Dedifferentiated amniotic fluid mesenchymal stem cell (primary cell): ENCODE measurements around the gene VPS39.

ENCODE experiments used
- DNase-seq: peaks from one replicate; pipeline ENCODE4 v3.0.0-alpha.2; 2016; ENCODE audit errors: extremely low spot score

VPS39 gene

DNA sequence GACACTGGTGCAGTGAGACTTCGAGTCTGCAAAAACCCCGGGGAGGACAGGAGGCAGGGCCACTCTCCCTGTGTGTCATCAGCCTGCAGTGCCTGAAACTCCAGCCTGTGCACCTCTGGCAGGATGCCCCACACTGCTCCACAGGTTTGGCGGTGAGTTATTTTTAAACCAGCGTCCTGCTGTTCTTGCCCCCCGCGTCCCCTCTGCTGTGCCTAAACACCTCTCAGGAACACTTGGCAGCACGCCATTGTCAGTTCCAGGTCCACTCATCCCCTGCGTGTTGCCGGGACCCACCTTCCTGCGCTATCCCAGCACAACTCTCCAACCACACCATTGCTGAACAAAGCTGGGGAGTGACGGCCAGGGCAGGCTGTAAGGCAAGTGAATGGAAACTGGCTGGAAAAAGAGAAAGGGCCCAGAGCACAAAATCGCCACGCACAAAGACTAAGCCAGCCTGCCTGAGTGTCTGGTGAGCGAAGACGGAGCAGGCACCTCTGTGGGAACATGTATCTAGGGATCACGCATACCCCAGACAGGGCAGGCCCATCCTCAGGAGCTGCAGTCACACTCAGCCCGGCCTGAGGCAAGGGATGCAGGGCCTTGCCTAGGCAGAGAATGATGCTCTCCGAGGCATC, 48.6 kb downstream of the VPS39 start:
- DNase-seq: no peak

GRCh38 chr15:42158941-42159340, 49.2 kb downstream of the VPS39 start:
- DNase-seq: no peak

DNA sequence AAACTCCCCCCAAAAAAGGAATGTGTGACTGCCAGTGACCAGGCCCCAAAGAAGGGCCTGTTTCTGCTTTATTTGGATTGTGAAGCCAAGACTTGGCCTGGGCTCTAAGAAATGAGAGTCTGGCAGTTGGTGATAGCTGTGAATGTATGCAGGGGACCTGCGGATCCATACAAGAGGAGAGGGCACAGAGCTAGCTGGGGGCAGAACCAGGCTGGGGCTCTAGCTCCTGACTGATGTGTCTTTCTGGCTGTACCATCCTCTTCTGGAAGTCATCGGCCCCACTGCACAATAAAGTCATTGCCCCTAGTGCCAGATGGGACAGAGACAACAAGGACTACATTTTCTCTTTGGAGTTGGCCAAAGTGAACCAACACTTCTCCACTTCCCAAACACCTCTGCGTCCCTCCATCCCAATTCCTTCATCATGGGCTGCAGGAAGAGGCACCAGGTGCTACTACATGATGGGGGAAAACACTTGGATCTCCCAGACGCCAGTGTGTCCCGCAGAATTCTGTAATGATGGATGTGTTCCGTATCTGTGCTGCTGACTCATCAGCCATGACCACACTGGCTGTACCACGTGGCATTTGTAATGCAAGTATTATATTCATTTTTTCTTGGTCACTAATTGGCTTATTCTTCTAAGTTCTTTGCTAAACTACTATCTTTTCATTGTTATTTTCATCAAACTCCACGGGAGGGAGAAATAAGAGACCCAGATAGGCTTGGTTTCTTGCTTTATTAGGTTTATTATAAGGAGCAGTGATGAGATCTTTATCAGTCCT, 49.9 kb downstream of the VPS39 start:
- DNase-seq: no peak

DNA sequence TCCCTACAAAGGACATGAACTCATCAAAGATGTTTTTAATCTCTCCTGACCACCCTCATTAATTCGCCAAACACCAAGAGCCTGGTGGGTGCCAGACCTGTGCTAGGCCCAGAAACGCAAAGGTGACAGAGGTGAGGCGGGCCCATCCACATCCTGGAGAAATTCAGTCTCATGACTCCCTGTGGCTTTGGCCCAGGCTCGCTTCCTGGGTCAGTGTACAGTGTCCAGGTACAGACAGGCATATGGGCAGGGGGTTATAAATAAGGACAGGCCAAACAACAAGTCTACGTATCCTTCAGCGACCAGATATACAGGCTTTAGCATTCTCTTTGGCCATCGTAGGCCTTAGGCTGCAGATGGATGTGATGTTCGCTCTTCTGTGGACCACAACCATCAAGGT, 50.7 kb downstream of the VPS39 start:
- no peak for DNase-seq

DNA sequence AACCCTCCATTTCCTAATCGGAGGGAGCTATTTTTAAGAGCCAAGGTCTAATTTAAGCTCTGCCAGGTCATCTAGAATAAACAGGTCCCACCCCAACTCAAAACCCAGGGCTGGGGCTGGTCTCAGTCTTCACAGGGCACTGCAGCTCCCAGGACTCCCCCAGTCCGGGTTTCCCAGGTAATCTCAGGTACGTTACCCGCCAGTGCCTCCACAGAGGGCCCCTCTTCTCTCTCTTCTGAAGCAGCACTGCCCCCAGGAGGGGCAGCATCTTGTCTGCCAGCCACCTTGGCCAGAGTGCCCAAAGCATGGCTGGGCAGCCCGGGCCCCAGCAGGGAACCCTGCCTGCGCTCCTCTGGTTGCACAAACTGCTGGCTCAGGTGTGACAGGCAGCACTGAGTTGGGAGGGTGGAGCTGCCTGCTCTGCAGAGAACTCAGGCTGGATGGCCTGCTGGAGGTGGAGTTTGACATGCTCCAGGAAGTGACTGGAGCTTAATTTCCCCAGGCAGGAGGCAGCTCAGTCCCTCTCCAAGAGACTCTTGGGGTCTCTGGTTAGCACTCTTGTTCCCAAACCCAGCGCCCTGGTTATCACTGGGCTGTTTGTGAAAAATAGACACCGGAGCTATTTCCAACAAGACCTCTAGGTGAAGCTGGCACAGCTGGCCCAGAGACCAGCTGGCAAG, 51.7 kb downstream of the VPS39 start, which contains the start of gene PLA2G4F:
TSS of gene PLA2G4F (minus strand) at position 394 of the 680 bp plus-strand sequence. CDS start at position 307, 87 bp downstream.
- no peak for DNase-seq

DNA sequence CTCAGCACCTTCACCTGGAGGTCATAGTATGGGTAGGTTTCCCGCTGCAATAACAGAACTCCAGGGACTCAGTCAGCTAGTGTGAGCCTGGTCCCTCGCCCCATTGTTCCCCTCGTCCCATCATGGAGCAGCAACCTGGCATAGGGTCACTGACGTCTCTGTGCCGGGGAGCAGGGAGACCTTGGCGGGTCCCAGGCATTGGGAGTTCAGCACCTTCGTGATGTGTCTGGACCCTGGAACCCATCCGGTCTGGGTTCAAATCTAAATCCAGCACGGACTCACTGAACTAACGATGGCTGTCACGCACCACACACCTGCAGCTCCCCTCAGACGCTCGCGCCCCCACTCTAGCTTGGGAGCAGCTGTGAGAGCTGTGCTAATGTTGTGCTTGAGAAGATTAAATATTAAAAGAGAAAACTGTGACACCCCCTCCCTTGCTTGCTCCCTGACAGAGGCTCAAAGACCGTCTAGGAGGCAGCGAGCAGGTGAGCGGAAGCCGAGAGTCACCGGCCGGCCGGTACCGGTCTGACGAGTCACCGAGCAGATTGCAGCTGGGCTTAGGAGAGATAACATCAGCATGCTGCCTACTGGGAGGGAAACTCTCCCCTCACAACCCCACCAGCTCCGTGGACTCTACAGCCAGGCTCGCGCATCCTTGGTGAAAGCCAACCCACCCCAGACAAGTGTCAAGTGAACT, 52.4 kb downstream of the VPS39 start:
- no peak for DNase-seq

GRCh38 chr15:42154956-42155355, 53.1 kb downstream of the VPS39 start:
- no peak for DNase-seq

DNA sequence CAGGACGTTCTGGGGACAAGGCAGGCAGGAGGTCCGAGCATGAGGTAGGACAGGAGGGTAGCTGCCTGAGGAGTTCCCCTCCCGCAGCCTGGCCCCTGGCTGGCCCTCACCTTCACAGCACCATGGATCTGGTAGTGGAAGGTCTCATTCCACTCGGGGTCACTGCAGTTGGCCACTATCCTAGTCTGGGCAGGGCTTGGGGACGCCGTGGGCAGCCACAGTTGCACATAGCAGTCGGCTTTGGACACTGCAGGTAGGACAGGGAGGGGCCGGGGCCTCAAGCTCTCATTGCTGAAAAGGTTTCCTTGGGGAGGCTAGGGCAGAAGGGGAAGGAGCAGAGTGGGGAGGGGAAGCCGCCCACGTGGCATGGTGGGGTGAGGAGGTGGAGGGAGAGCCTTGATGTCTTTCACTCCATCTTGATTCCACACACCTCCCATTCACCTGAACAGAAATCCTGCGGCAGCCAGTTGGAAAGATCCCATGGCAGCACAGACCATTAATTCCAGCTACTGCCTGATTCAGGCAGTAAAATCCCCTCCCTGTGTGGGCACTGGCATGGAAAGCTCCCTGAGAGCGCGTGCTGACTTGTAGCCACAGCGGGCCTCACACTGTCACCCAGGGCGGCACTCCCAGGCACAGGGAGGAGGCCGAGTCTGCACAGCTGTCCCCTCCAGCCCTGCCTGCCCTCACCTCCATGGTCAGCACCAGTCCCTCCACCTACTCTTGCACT, 53.7 kb downstream of the VPS39 start:
- DNase-seq: no peak

DNA sequence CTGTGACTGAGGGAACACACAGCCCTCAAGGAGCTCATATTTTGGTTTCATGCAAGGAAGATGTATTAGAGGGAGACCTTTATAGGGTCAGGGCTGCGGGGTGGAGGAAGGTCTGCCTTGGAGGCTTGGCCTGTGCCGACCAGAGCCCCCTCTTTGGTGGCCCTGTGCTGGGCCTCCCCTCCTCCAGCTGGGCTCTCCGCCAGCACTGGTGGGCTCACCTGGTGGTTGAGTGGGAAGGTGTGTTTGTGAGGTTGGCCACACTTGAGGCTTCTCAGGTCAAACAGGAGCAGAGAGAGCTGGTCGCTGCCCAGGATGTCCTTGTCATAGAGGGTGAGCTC, 54.3 kb downstream of the VPS39 start:
- no peak for DNase-seq

- no peak for DNase-seq
These were observed 55.0 kb downstream of the VPS39 start for GRCh38 chr15:42152921-42153698.

DNA sequence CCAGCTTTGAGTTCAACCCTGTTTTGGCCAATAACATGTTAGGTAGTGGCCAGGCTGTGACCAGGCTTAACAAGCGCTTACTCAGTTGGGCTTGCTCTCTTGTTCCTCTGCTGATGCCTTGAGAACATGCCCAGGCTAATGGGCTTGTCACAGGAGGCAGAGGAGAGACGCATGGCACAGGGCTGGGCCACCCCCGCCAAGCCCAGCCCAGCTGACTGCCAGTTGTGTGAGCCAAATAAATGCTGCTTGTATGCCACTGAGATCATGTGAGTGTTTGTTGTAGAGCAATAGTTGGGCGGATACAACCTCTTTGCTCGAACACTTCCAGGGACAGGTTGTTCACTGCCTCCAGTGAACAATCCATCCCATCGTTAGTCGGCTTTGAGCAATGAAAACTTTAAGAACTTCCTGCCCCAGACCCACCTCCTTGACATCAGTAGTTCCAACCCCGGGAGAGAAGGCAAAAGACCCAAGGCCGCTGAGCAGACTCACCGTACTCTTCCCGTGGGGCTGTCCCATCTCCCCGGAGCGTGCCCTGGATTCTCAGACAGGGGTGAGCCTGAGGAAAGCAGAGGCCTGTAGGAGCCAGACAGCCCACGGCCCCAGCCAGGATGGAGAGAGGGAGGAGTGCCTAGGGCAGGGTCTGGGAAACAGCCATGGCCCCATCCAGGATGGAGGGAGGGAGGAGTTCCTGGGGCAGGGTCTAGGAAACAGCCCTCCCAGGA, 55.7 kb downstream of the VPS39 start:
- DNase-seq: no peak

DNA sequence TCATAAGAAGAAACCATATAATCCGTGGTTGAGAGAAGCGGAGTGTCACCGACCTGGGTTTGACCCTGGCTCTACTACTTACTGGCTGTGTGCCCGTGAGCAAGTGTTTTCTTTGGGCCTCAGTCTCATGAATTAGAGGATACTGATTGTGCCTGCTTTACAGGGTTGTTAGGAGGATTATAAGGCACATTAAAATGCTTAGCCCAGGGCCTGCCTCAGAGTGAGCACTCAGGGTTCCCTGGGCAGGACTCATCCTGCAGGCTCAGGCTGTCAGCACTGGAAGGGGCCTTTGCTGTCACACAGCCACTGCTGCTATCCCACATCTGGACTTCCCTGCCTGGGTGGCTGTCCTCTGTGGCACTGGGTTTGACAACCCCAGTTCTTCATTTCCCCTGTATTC, 56.4 kb downstream of the VPS39 start:
- DNase-seq: no peak

GRCh38 chr15:42151141-42151561, 57.0 kb downstream of the VPS39 start:
- DNase-seq: no peak

DNA sequence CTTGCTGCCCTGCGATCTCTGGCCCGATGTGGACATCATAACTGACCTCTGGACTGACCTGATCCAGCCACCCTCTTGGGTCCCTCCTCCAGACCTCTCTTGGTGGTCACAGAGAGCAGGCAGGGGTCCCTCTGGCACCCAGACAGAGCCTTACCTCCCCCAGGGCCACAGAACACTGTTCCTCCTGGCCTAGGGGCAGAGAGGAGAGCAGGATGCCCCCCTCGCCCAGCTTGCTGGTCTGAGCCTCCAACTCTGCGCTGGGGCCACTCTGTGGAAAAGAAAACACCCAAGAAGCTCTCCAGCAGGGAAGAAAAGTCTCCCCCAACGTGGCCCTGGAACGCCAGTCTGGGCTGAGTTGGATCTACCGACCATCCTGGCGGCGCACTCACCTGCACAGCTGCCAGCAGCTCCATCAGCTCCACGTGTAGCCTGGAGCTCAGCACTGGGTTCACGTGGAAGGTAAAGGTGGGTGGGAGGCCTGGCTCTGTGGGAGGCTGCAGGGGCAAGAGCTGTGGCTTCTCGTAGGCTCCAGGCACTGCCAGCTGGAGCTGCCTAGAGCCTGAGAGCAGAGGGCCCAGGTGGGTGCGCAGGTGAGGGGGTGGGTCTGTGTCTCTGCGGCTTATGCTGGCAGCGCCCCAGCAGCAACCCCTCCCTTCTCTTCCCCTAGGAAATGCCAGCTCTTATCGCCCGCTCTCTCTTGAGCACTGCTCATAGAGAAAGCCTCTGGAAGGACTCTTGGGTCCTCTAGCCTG, 57.7 kb downstream of the VPS39 start:
- DNase-seq: no peak

GRCh38 chr15:42149493-42150218, 58.4 kb downstream of the VPS39 start:
- no peak for DNase-seq

DNA sequence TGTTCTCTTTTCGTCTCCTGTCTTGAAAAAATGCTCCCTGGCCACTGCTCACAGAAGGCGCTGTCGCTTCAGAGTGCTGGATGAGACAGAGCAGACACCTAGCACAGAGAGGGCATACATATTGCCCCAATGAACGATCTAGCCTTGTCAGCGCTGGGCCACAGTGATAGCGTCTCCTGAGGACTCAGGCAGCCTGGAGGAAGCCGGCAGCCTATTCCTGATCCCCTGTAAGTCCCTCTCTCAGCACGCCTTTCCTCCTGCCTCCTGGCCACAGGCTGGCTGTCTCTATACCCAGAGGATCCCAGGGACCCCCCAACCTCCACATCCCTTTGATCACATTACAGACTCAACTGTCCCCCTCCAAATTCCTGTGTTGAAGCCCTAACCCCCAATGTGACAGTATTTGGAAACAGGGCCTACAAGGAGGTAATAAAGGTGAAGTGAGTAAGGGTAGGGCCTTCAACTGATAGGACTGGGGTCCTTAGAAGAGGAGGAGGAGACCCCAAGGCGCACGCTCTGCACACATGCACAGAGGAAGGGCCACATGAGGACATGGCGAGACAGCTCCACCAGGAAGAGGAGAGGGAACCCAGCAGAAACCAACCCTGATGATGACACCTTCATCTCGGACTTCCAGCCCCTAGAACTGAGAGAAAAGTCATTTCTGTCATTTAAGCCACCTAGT, 59.2 kb downstream of the VPS39 start:
- DNase-seq: no peak

DNA sequence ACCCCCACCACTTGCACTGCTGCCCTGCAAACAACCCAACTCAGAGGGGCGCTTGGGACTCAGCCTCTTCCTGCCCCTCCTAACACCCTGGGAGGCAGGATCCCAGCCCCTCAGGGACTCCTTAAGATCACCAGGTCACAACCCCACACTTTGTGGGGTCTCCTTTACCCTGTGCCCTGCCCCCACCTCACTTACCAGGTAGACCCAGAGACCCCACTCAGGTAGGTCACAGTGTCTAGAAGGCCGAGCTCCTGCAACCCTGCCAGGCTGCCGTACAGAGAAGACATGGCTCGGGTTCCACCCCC, 60.7 kb downstream of the VPS39 start:
- no peak for DNase-seq
